ENCODE measurements around the gene TMC6.

The TMC6 gene

DNA sequence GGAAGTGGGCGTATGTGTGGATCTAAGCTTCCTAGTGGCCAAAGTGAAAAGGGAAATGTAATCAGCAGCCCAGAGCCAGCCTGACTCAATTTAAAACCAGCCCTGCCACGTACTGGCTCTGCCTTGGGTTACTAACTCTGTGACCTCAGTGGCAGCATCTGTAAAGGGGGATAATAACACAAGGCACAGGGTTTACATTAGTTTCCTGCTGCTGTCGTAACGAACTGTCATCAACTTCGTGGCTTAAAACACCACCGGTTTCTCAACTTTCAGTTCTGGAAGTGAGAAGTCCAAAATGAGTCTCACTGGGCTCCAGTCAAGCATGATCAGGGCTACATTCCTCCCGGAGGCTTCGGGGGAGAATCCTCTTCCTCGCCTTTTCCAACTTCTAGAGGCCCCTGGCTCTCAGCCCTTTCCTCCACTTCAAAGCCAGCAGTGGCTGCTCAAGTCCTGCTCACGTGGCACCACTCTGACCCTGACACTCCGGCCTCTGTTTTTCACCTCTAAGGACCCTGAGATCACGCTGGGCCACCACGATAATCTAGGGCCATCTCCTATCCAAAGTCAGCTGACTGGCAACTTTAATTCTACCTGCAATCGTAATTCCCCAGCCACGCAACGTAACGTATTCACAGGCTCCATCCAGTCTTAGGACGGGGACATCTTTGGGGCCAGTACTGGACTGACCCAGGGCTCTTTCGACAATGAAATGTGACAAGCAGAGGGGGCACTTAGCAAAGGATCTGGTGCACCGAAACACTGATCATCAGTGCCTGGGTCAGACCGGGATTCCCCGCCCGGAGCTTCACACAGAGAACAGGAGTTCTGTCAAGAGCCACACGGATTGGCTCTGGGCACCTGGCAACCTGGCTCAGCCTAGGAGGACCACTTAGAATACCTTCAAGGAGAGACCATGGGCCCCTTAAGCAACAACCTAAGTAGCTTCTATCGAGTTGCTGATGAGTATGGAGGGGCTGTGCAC, 14.5 kb downstream of the TMC6 start:
- Histone ChIP-seq H3K27ac (peak overlapping the region; percentile 83), H3K9me3 (no peaks in the 10 kb centered on the region), H3K4me3 (ENCODE audit: low read depth in 1 of 2, low read length in 1 of 2) (no peak overlapping the region), H3K27me3 (no peaks in the 10 kb centered on the region), H3K36me3 (peaks cover 89% of the 10 kb centered on the region), H3K4me1 (ENCODE audit: control insufficient read depth in 1 of 2, insufficient read depth in 1 of 2, low read depth in 1 of 2, low read length in 1 of 2) (peaks cover 34 to 42% of the 10 kb centered on the region in 2 experiments)
- TF ChIP-seq, protein P1, sequence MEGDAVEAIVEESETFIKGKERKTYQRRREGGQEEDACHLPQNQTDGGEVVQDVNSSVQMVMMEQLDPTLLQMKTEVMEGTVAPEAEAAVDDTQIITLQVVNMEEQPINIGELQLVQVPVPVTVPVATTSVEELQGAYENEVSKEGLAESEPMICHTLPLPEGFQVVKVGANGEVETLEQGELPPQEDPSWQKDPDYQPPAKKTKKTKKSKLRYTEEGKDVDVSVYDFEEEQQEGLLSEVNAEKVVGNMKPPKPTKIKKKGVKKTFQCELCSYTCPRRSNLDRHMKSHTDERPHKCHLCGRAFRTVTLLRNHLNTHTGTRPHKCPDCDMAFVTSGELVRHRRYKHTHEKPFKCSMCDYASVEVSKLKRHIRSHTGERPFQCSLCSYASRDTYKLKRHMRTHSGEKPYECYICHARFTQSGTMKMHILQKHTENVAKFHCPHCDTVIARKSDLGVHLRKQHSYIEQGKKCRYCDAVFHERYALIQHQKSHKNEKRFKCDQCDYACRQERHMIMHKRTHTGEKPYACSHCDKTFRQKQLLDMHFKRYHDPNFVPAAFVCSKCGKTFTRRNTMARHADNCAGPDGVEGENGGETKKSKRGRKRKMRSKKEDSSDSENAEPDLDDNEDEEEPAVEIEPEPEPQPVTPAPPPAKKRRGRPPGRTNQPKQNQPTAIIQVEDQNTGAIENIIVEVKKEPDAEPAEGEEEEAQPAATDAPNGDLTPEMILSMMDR (IDR thresholded peaks at IDR 0.05), result no peak

DNA sequence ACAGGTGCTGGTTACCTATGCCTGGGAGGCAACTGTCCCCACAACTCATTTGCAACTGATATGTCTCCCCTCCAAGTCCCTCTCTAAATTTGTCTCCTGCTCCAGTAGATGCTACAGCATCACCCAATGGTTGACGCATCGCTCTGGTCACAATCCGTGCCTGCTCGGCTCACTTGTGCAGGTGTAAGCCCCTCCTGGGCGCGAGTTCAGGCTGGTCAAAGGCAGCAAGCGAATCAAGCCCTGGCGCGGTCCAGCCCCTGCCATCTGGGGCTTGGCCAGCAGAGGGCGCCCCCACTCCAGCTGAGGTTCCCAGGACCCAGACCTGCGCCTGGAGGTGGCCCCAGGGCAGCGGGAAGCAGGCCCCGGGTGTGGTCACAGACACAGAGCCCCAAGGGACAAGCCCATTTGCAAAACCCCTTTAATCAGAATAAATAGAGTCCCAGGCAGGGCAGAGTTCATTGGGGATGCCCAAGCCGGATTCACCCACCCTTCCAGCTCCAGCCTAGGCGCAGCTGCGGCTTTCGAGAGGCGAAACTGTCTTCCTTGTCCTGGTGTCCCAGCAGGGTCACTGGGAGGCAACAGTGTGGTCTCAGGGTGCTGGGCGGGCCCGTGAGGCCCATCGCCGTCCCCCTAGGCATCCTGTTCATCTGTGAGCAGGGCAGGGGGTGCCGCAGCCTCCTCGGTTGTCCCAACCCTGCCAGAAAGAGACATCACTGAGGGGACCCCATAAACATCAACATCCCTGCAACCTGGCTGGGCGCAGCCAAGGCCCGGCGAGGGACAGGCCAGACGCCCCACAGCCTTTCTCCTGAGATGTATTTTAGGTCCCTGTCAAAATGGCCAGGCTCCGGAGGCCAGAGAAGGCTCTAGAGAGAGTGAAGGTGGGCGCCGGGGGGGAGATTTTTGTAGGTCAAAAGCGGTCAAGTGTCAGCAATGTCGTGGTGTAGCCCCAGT, 15.8 kb downstream of the TMC6 start:
- no peak overlapping the region for H3K4me3 ChIP-seq (ENCODE audit: low read depth in 1 of 2, low read length in 1 of 2)
- H3K36me3 ChIP-seq, result peaks cover 91% of the 10 kb centered on the region
- H3K9me3 ChIP-seq, result no peaks in the 10 kb centered on the region
- H3K4me1 ChIP-seq (ENCODE audit: control insufficient read depth in 1 of 2, insufficient read depth in 1 of 2, low read depth in 1 of 2, low read length in 1 of 2), result peaks cover 29 to 34% of the 10 kb centered on the region in 2 experiments
- H3K27ac ChIP-seq, result peak overlapping the region; percentile 83
- TF ChIP-seq, protein P1 (IDR thresholded peaks at IDR 0.05), result peak; percentile 98
- H3K27me3 ChIP-seq, result no peaks in the 10 kb centered on the region

DNA sequence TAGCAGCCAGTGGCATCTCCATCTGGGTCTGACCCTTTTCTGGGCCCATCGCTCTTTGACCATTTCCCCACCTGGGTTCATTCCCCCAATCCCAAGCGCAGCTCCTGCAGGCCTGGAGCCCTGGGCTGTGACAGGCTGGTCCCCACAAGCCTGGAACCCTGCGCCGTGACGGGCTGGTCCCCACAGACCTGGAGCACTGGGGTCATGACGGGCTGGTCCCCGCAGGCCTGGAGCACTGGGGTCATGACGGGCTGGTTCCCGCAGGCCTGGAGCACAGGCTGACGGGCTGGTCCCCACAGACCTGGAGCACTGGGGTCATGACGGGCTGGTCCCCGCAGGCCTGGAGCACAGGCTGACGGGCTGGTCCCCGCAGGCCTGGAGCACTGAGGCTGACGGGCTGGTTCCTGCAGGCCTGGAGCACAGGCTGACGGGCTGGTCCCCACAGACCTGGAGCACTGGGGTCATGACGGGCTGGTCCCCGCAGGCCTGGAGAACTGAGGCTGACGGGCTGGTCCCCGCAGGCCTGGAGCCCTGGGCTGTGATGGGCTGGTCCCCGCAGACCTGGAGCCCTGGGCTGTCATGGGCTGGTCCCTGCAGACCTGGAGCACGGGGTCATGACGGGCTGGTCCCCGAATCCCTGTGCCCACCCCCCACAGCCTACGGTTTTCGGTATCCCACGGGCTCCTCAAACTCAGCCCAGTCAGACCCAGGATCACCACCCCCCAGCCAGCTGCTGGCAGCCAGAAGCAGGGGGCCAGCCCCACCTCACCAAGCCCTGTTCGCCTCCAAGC, 16.6 kb downstream of the TMC6 start:
- Histone ChIP-seq H3K36me3 (peaks cover 91% of the 10 kb centered on the region), H3K4me3 (ENCODE audit: low read depth in 1 of 2, low read length in 1 of 2) (no peak overlapping the region), H3K4me1 (ENCODE audit: control insufficient read depth in 1 of 2, insufficient read depth in 1 of 2, low read depth in 1 of 2, low read length in 1 of 2) (peaks cover 26 to 28% of the 10 kb centered on the region in 2 experiments), H3K27me3 (no peaks in the 10 kb centered on the region), H3K9me3 (no peaks in the 10 kb centered on the region), H3K27ac (no peak overlapping the region)
- TF ChIP-seq, protein P1 (IDR thresholded peaks at IDR 0.05), result no peak

DNA sequence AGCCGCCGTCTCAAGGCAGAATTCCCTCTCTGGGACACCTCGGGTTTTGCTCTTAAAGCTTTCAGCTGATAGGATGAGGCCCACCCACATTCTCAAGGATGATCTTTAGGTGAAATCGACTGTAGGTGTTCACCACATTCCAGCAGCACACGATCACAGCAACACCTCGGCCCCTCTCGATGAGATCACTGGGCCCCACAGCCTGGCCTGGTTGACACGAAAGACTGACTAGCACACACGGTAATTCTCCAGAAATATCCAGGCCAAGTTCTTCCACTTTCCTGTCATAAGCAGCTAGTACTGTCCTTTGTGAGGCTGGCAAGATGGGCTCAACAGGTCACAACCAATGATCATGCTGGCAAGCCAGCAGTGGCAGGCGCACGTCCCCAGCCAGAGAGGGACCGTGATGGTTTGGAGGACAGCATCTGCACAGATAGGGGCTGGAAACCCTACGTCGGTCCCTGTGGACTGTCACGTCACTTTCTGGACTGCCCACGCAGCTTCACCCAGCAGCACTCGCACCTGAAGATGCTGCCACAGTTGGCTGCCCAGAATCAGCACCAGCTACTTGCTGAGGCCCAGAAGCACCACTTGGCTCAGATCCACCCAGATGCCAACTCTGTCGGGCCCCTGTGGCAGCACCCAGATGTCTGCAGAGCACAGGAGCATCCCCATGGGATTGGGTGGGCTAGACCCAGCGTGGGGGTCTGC, 17.4 kb downstream of the TMC6 start:
- no peak overlapping the region for H3K4me3 ChIP-seq (ENCODE audit: low read depth in 1 of 2, low read length in 1 of 2)
- H3K4me1 ChIP-seq (ENCODE audit: control insufficient read depth in 1 of 2, insufficient read depth in 1 of 2, low read depth in 1 of 2, low read length in 1 of 2), result peaks cover 26 to 28% of the 10 kb centered on the region in 2 experiments
- no peaks in the 10 kb centered on the region for H3K9me3 ChIP-seq
- H3K27ac ChIP-seq, result no peak overlapping the region
- TF ChIP-seq, protein P1 (IDR thresholded peaks at IDR 0.05), result no peak
- H3K27me3 ChIP-seq, result no peaks in the 10 kb centered on the region
- peaks cover 85% of the 10 kb centered on the region for H3K36me3 ChIP-seq
